HCT116 (cell line): ENCODE data around the gene HEXIM1.

Experiments used
- CBX3 ChIP-seq: IDR thresholded peaks from 2 replicates; pipeline ENCODE4 v1.6.1; 2012; ENCODE audit warnings: low read depth
- EZH2 ChIP-seq: fragments of 200-600 bp; sonication (generic); IDR thresholded peaks from 2 replicates; pipeline ENCODE4 v1.6.1; 2017; ENCODE audit warnings: antibody characterized with exemption, mixed run types
- FOSL1 ChIP-seq: IDR thresholded peaks from 2 replicates; pipeline ENCODE4 v1.6.1; 2012; ENCODE audit warnings: low read depth
- POLR2A ChIP-seq: IDR thresholded peaks from 2 replicates; pipeline ENCODE4 v1.7.0; 2011; ENCODE audit warnings: borderline replicate concordance; ENCODE audit not compliant: insufficient read depth, insufficient read length; ENCODE audit errors: extremely low read depth
- TF ChIP-seq, protein P1 (sequence below), 3 experiments: fragments of 200-600 bp in 1 of 3; sonication (generic) in 1 of 3; IDR thresholded peaks in 2 of 3; conservative IDR thresholded peaks in 1 of 3; 2 replicates each; pipeline ENCODE4 v1.5.1; 2012 to 2017; ENCODE audit warnings: low read depth in 2 of 3, low read length in 2 of 3, antibody characterized with exemption in 1 of 3, borderline replicate concordance in 1 of 3, control low read depth in 1 of 3, mild to moderate bottlenecking in 1 of 3, mixed read lengths in 1 of 3, mixed run types in 1 of 3, moderate library complexity in 1 of 3; ENCODE audit not compliant: insufficient read depth in 1 of 3
- TF ChIP-seq, protein P2 (sequence below): IDR thresholded peaks from 2 replicates; pipeline ENCODE4 v1.6.1; 2012
- TF ChIP-seq, protein P3 (sequence below): IDR thresholded peaks from 2 replicates; pipeline ENCODE4 v1.6.1; 2012; ENCODE audit warnings: low read depth

DNA sequence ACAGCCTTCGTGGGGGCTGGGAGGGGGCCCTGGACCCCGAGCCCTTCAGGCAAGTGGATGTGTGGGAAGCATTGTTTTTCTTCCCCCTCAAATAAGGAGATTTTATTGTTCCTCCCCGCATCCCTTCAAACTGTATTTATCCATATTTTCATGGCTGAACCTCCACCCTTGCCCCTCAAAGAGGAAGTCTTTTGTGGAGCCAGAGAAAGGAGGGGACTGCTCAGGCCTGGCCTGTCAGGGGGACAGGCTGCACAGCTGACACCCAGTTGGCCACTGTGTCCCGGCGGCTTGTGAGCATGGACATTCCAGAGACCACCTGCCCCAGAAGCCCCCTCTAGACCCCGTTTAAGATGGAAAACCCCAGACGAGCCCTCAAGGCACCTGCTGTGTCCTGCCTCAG, 29.3 kb downstream of the HEXIM1 start:
- TF ChIP-seq, protein P1, sequence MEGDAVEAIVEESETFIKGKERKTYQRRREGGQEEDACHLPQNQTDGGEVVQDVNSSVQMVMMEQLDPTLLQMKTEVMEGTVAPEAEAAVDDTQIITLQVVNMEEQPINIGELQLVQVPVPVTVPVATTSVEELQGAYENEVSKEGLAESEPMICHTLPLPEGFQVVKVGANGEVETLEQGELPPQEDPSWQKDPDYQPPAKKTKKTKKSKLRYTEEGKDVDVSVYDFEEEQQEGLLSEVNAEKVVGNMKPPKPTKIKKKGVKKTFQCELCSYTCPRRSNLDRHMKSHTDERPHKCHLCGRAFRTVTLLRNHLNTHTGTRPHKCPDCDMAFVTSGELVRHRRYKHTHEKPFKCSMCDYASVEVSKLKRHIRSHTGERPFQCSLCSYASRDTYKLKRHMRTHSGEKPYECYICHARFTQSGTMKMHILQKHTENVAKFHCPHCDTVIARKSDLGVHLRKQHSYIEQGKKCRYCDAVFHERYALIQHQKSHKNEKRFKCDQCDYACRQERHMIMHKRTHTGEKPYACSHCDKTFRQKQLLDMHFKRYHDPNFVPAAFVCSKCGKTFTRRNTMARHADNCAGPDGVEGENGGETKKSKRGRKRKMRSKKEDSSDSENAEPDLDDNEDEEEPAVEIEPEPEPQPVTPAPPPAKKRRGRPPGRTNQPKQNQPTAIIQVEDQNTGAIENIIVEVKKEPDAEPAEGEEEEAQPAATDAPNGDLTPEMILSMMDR (IDR thresholded peaks at IDR 0.05 in 2 of 3, conservative IDR thresholded peaks at IDR 0.05 in 1 of 3; ENCODE audit: borderline replicate concordance in 1 of 3, insufficient read depth in 1 of 3, low read depth in 2 of 3, low read length in 2 of 3), result no peak
- TF ChIP-seq POLR2A (no peak), CBX3 (no peak), FOSL1 (no peak), EZH2 (no peak)
- TF ChIP-seq, protein P2, sequence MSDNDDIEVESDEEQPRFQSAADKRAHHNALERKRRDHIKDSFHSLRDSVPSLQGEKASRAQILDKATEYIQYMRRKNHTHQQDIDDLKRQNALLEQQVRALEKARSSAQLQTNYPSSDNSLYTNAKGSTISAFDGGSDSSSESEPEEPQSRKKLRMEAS, result no peak
- TF ChIP-seq, protein P3, sequence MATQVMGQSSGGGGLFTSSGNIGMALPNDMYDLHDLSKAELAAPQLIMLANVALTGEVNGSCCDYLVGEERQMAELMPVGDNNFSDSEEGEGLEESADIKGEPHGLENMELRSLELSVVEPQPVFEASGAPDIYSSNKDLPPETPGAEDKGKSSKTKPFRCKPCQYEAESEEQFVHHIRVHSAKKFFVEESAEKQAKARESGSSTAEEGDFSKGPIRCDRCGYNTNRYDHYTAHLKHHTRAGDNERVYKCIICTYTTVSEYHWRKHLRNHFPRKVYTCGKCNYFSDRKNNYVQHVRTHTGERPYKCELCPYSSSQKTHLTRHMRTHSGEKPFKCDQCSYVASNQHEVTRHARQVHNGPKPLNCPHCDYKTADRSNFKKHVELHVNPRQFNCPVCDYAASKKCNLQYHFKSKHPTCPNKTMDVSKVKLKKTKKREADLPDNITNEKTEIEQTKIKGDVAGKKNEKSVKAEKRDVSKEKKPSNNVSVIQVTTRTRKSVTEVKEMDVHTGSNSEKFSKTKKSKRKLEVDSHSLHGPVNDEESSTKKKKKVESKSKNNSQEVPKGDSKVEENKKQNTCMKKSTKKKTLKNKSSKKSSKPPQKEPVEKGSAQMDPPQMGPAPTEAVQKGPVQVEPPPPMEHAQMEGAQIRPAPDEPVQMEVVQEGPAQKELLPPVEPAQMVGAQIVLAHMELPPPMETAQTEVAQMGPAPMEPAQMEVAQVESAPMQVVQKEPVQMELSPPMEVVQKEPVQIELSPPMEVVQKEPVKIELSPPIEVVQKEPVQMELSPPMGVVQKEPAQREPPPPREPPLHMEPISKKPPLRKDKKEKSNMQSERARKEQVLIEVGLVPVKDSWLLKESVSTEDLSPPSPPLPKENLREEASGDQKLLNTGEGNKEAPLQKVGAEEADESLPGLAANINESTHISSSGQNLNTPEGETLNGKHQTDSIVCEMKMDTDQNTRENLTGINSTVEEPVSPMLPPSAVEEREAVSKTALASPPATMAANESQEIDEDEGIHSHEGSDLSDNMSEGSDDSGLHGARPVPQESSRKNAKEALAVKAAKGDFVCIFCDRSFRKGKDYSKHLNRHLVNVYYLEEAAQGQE, result no peak
